HG02852 (cell line): ENCODE results near the gene IRX6.

ENCODE experiments used
- ATAC-seq: cut with Tn5 transposase; IDR thresholded peaks from one replicate; pipeline ENCODE4 v1.9.1; 2021; ENCODE audit warnings: mild to moderate bottlenecking, moderate library complexity; ENCODE audit not compliant: unreplicated experiment

Gene IRX6

GRCh38 chr16:55322327-55322726 lies 1.7 kb upstream of the IRX6 start:
- ATAC-seq, result no peak

- ATAC-seq, result no peak
These were observed 479 bp downstream of the IRX6 start for GRCh38 chr16:55324285-55325079.

DNA sequence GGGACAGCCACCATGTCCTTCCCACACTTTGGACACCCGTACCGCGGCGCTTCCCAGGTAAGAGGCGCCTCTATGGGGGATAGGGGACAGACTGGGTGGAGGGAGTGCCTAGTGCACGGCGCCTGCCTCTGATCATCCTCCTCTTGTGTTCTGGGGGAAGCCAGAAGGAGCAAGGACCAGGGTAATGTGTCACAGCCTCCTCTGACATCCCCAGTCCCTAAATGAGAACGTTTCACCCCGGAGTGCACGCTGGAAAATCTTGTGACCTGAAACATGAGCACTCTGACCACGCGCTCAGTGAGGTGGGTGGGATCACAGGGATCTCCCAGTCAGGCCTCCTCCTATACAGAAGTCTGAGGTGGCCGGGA lies 1.1 kb downstream of the IRX6 start:
- no peak for ATAC-seq

DNA sequence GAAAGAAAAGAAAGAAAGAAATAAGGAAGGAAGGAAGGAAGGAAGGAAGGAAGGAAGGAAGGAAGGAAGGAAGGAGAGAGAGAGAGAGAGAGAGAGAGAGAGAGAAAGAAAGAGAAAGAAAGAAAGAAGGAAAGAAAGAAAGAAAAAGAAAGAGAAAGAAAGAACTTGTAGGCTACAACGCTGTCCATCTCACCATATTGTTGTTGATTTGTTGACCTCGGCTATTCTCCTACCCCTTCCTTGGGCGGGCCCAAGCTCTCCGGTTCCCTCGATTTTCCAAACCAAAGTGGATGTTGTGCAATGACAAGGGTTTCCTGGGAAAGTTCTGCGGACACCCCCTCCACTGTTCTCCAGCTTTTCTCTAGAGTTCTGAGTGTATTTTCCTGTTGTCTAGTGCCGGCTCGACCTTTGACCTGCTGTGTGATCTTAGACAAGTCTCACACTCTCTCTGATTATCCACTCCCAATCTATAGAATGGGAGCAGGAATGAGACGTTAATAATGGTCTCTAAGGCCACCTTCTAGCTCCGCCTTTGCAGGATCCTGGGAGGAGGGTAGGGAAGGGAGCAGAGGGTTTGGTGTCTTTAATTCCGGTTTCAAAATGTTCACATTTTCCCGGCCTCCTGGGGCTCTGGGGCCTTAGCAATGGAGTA lies 1.6 kb downstream of the IRX6 start:
- ATAC-seq, result no peak

DNA sequence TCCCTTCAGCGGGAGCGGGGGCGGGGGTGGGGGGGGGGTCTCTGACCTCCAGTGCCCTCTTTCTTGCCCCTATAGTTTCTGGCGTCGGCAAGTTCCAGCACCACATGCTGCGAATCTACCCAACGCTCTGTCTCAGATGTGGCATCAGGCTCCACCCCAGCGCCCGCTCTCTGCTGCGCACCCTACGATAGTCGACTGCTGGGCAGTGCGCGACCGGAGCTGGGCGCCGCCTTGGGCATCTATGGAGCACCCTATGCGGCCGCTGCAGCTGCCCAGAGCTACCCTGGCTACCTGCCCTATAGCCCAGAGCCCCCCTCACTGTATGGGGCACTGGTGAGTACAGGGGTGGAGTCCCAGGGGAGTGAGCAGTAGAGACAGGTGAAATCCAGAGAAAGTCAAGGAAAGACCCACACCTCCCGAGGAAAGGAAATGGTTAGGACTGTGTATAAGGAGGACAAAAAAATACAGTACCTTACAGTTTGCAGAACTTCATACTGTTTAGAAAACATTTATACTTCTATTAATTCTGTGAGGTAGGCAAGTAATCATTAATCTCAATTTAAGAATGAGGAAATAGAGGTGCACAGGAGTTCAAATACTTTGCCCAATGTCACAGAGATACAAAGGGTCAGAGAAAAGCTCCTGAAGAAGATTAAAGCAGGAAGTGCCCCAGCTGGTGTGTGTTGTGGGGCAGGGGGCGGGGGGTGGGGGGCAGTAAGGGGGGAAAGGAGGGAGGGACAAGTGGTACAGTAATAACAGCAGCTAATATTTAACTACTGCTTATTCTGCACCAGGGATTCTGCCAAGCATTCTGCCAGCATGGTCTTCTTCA lies 2.5 kb downstream of the IRX6 start:
- ATAC-seq, result no peak

- no peak for ATAC-seq
These were observed 4.9 kb downstream of the IRX6 start for GRCh38 chr16:55328611-55329569.

- no peak for ATAC-seq
These were observed 5.9 kb downstream of the IRX6 start for GRCh38 chr16:55329791-55330428.

DNA sequence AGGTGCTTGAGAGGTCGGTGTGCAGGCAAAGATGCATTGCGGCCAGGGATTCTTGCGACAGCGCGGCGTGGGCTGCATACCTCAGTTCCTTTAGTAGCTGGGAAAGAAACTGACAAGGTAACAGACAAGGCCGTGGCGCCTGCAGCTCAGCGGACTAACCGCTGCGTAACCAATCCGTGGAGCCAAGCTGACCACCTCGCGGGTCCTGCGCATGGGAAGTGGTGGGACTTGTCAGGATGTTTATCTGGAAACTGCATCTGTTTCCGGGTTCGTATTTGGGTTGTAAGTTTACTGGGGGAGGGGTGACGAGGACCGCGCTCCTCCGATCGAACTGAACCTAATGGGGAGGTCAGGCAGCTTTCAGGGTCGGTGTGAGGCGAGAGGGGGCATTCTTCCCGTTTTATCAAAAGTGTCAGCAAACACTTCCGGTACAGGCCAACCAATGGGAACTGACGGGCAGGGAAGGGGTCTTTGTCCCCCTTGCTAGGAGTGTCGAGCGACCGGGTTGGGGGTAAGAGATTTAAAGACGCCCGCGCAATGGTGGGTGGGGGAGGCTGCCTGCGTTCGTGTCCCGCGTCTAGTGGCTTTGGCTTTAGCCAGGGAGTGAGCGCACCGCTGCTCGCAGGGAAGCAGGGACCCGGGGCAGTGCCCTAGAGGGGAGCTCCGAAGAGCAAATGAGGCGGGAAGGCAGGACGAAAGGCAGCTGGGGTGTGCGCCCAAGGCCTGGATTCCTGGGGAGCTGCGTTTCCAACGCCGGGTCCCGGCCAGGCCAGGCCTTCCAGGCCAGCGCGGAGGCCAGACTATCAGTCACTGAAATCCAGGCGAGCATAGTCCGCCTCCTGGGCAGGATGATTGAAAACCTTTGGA lies 7.0 kb downstream of the IRX6 start:
- ATAC-seq, result no peak

DNA sequence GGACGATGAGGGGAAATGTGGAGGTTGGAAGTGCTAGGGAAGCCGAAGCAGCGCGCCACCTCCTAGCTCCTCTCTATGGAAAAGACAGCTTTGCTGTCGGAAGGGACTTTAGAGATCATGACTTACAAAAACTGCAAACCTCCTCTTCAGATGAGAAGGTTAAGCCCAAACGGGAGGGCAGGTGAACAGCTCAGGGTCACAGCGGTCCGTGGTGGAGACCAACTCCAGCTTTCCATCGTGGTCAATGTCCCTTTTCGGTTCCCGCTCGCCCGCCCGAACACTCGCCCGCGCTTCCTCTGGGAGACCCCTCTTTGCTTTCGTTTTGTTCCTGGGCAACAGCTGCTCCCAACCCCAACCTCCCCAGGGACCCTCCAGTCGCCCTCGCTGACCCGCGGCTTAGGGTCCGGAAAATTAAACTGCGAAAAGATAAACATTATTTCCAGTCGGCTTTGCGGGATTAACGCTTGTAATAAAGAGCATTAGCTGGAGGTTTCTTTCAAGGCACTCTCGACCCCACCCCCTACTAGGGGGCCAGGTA lies 7.7 kb downstream of the IRX6 start:
- ATAC-seq, result no peak

GRCh38 chr16:55333684-55334083 lies 9.7 kb downstream of the IRX6 start:
- no peak for ATAC-seq

GRCh38 chr16:55338646-55339045 lies 14.6 kb downstream of the IRX6 start:
- no peak for ATAC-seq

DNA sequence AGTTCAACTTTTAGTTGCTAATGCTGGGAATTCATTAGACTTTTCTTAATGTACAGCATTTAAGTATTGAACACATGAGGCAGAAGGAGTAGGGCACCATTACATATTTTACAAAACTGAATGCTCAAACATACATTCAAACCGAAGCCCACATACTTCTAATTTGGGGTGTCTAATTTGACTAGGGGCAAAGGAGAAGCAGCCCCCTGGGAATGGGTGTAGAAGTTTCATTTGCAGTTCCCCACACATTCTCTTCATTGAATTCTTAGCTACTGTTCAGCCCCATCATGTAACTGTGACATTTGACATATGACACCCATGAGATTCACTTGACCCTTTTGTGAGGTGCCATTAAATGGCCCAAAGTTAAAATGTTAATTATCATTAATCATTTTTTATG lies 16.4 kb downstream of the IRX6 start:
- ATAC-seq, result no peak

DNA sequence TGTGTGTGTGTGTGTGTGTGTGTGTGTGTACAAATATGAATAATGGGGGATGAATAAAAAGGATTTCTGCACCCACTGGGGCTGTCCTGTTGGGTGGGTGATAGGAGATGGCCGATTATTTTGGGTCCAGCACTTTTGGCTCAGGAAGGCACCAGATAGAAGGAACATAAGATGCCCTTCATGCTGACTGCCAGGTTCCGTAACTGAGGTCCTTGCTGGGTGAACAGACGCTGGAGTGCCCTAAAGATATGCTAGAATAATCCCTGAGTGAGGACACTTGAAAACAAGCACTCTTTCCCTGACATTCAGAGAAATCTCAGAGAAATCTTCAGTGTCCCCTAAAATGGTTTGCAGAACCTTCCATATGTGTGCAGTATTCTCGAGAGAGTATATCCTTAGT lies 17.7 kb downstream of the IRX6 start:
- no peak for ATAC-seq

- ATAC-seq, result no peak
These were observed 22.5 kb downstream of the IRX6 start for GRCh38 chr16:55346475-55346874.

DNA sequence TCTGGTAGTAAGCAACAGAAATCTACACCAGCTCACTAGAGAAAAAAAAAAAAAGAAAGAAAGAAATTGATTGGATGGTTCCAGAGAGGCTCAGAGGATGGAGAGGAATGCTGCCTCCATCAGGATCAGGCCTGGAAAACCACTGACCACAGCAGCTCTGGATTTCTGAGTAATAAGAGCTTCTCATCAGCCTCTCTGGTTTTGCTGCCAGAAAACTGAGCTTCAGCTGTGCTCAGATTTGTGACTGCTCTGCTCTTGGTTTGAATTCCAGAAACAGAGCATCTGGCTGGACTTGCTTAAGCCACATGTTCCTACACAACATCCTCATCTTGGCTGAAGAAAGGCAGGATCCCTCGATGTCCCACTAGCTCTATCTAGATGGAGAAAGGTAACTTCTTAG lies 25.9 kb downstream of the IRX6 start:
- no peak for ATAC-seq

GRCh38 chr16:55350984-55351383 lies 27.0 kb downstream of the IRX6 start:
- no peak for ATAC-seq

- ATAC-seq, result no peak
These were observed 27.9 kb downstream of the IRX6 start for GRCh38 chr16:55351936-55352335.

DNA sequence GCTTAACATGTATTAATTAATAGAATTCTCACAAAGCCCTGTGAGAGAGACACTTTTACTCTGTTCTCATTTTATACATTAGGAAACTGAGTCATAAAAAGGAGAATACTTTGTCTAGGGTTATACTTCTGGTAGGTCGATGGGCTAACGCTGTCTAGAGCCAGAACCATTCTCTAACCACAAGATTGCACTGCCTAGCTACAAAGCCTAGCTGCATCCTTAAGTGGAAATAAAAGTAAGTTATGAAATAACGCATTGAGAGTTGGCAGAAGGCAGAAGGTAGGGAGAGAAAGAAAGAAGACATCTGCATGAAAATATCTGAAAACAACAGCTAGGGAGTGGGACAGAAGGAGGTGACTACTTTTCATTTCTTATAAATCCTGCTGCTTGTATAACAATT lies 33.2 kb downstream of the IRX6 start:
- ATAC-seq, result no peak

- ATAC-seq, result no peak
These were observed 35.9 kb downstream of the IRX6 start for GRCh38 chr16:55359946-55360345.
